SK-N-SH (cell line): ENCODE results near the gene PCNX4. TPM values are rescaled to one million over a fixed set of nuclear protein-coding genes. Genes with fewer than 3 reads are reported as not detected.

Experiments used
- CTCF ChIA-PET: fragments of 300-600, 350-600 bp; formaldehyde crosslinking; extraction: SDS; loops from one replicate; lab custom pipeline; 2021; lab: Yijun Ruan, JAX
- POLR2A ChIA-PET: fragments of 350-600 bp; sonication (Branson Sonifier 250); formaldehyde crosslinking; extraction: SDS; loops from one replicate; lab custom pipeline; 2020; ENCODE audit warnings: antibody characterized with exemption, inconsistent platforms; lab: Yijun Ruan, JAX
- DNase-seq: peaks from one replicate; pipeline ENCODE4 v3.0.0; 2012
- H2AFZ ChIP-seq: fragments of 200-600 bp; sonication (generic); 2 replicates; pipeline ENCODE4 v1.8.1; 2016; ENCODE audit warnings: antibody characterized with exemption, mild to moderate bottlenecking, low read depth
- H3F3A ChIP-seq: fragments of 200-600 bp; sonication (generic); replicated peaks from 2 replicates; pipeline ENCODE3; 2016; ENCODE audit warnings: antibody characterized with exemption, mild to moderate bottlenecking; ENCODE audit not compliant: insufficient read depth
- H3K27ac ChIP-seq, 2 experiments: fragments of 200-500 bp in 1 of 2; fragments of 200-600 bp in 1 of 2; sonication (Bioruptor generic) in 1 of 2; sonication (generic), shearing (Covaris generic) in 1 of 2; 2 replicates each; pipeline versions ENCODE4 v1.5.1 to v1.6.1; 2014 to 2016; ENCODE audit warnings: low read depth in 2 of 2, inconsistent platforms in 1 of 2, low read length in 1 of 2, mild to moderate bottlenecking in 1 of 2, mixed read lengths in 1 of 2
- H3K27me3 ChIP-seq: fragments of 200-600 bp; sonication (generic), shearing (Covaris generic); 2 replicates; pipeline ENCODE4 v1.6.1; 2016; ENCODE audit warnings: mixed run types; ENCODE audit not compliant: insufficient read depth
- H3K36me3 ChIP-seq, 2 experiments: fragments of 200-500 bp in 1 of 2; fragments of 200-600 bp in 1 of 2; sonication (Bioruptor generic) in 1 of 2; sonication (generic) in 1 of 2; replicated peaks in 1 of 2; 2 replicates each; pipeline versions ENCODE3 to v1.5.1; 2014 to 2016; ENCODE audit warnings: low read length in 1 of 2, mild to moderate bottlenecking in 1 of 2; ENCODE audit not compliant: insufficient read depth in 2 of 2, control insufficient read depth in 1 of 2
- H3K4me1 ChIP-seq, 2 experiments: fragments of 200-500 bp in 1 of 2; fragments of 200-600 bp in 1 of 2; sonication (Bioruptor generic) in 1 of 2; sonication (generic), shearing (Covaris generic) in 1 of 2; 2 replicates each; pipeline versions ENCODE4 v1.5.1 to v1.6.1; 2014 to 2016; ENCODE audit warnings: low read depth in 1 of 2, low read length in 1 of 2, mixed run types in 1 of 2; ENCODE audit not compliant: insufficient read depth in 2 of 2, control insufficient read depth in 1 of 2
- H3K4me2 ChIP-seq: fragments of 200-600 bp; sonication (generic), shearing (Covaris generic); 2 replicates; pipeline ENCODE4 v1.6.1; 2017; ENCODE audit warnings: mixed run types
- H3K4me3 ChIP-seq, 2 experiments: fragments of 200-500 bp in 1 of 2; fragments of 200-600 bp in 1 of 2; sonication (Bioruptor generic) in 1 of 2; sonication (generic), shearing (Covaris generic) in 1 of 2; 2 replicates each; pipeline versions ENCODE4 v1.5.1 to v1.8.1; 2014 to 2016; ENCODE audit warnings: low read depth in 2 of 2, inconsistent platforms in 1 of 2, low read length in 1 of 2, mild to moderate bottlenecking in 1 of 2, mixed read lengths in 1 of 2, moderate library complexity in 1 of 2
- H3K79me2 ChIP-seq: fragments of 200-600 bp; sonication (generic); 2 replicates; pipeline ENCODE4 v1.8.1; 2017; ENCODE audit warnings: mild to moderate bottlenecking; ENCODE audit not compliant: insufficient read depth
- H3K9ac ChIP-seq: fragments of 200-600 bp; sonication (generic); 2 replicates; pipeline ENCODE4 v1.6.1; 2017; ENCODE audit warnings: mixed run types
- H3K9me2 ChIP-seq: fragments of 200-600 bp; sonication (generic); 2 replicates; pipeline ENCODE4 v1.6.1; 2017; ENCODE audit warnings: mixed run types
- H3K9me3 ChIP-seq: fragments of 200-600 bp; sonication (generic); 2 replicates; pipeline ENCODE4 v1.6.1; 2017; ENCODE audit warnings: mixed run types, mild to moderate bottlenecking, moderate library complexity
- H4K20me1 ChIP-seq: fragments of 200-600 bp; sonication (generic); 2 replicates; pipeline ENCODE4 v1.6.1; 2017; ENCODE audit warnings: mild to moderate bottlenecking, mixed run types; ENCODE audit not compliant: insufficient read depth
- CHD2 ChIP-seq: fragments of 150-350 bp; IDR thresholded peaks from 2 replicates; pipeline ENCODE4 v1.6.1; 2018; ENCODE audit warnings: low read length; ENCODE audit not compliant: partially characterized antibody
- ELF1 ChIP-seq: IDR thresholded peaks from 2 replicates; pipeline ENCODE4 v1.4.0; 2012
- EP300 ChIP-seq, 2 experiments: IDR thresholded peaks; 2 replicates each; pipeline versions ENCODE4 v1.4.0 to v1.6.1; 2012; ENCODE audit warnings: borderline replicate concordance in 1 of 2, low read depth in 1 of 2, low read length in 1 of 2
- FOXJ3 ChIP-seq: sonication (generic); formaldehyde crosslinking; IDR thresholded peaks from 2 replicates; pipeline ENCODE4 v1.5.1; 2020; ENCODE audit warnings: mild to moderate bottlenecking, missing genetic modification reagents
- GABPA ChIP-seq: IDR thresholded peaks from 2 replicates; pipeline ENCODE4 v1.4.0; 2012; ENCODE audit warnings: low read depth, mild to moderate bottlenecking
- IRF3 ChIP-seq: fragments of 150-350 bp; IDR thresholded peaks from 2 replicates; pipeline ENCODE4 v1.6.1; 2016; ENCODE audit warnings: mild to moderate bottlenecking, low read depth, low read length
- MEF2A ChIP-seq: IDR thresholded peaks from 2 replicates; pipeline ENCODE4 v1.4.0; 2012; ENCODE audit warnings: low read depth, borderline replicate concordance
- NFIC ChIP-seq: IDR thresholded peaks from 2 replicates; pipeline ENCODE4 v1.4.0; 2012; ENCODE audit warnings: borderline replicate concordance
- NRF1 ChIP-seq: IDR thresholded peaks from 2 replicates; pipeline ENCODE4 v1.6.1; 2012; ENCODE audit warnings: low read depth, mild to moderate bottlenecking, low read length
- POLR2AphosphoS5 ChIP-seq: IDR thresholded peaks from 2 replicates; pipeline ENCODE4 v1.6.1; 2012; ENCODE audit warnings: low read depth, low read length
- RAD21 ChIP-seq: IDR thresholded peaks from 2 replicates; pipeline ENCODE4 v1.6.1; 2012; ENCODE audit warnings: mild to moderate bottlenecking, low read length
- RCOR1 ChIP-seq: fragments of 150-350 bp; IDR thresholded peaks from 2 replicates; pipeline ENCODE4 v1.6.1; 2017; ENCODE audit warnings: antibody characterized with exemption, low read length
- REST ChIP-seq: IDR thresholded peaks from 2 replicates; pipeline ENCODE4 v1.6.1; 2012; ENCODE audit warnings: mild to moderate bottlenecking, low read depth, low read length, moderate library complexity
- RFX5 ChIP-seq: IDR thresholded peaks from 2 replicates; pipeline ENCODE4 v1.6.1; 2012; ENCODE audit warnings: mild to moderate bottlenecking, improper control_type of control experiment, low read length
- SMC3 ChIP-seq: IDR thresholded peaks from 2 replicates; pipeline ENCODE4 v1.6.1; 2012; ENCODE audit warnings: low read depth, low read length, improper control_type of control experiment
- TAF1 ChIP-seq: IDR thresholded peaks from 2 replicates; pipeline ENCODE4 v1.6.1; 2012; ENCODE audit warnings: low read depth, mild to moderate bottlenecking, low read length, moderate library complexity, borderline replicate concordance
- TCF12 ChIP-seq: IDR thresholded peaks from 2 replicates; pipeline ENCODE4 v1.4.0; 2012
- TEAD4 ChIP-seq: IDR thresholded peaks from 2 replicates; pipeline ENCODE4 v1.4.0; 2012; ENCODE audit warnings: mild to moderate bottlenecking, borderline replicate concordance; ENCODE audit not compliant: insufficient read depth
- USF2 ChIP-seq: fragments of 150-350 bp; IDR thresholded peaks from 2 replicates; pipeline ENCODE4 v1.6.1; 2017; ENCODE audit warnings: antibody characterized with exemption, low read length, low read depth, borderline replicate concordance
- WGBS: methylation state at CpG from one replicate; pipeline ENCODE4 v1.1.6; 2017; ENCODE audit warnings: low lambda C conversion rate; 5-methylcytosine and 5-hydroxymethylcytosine counted together
- polyA plus RNA-seq, 3 experiments: library from polyadenylated mRNA; depleted of rRNA; stranded (reverse); fragments of >200 nt; gene quantifications; 2 replicates each; pipeline ENCODE4 v1.2.3, GENCODE V29; 2012

The PCNX4 gene
- polyA plus RNA-seq, 1 of the 3 experiments (the other 2 are of a cell fraction): 21.1 TPM

- DNase-seq: no peak
- POLR2A ChIA-PET: no interaction called here
- Histone ChIP-seq H3K9ac (no peak overlapping the region), H3F3A (no peaks in the 10 kb centered on the region), H2AFZ (no peak overlapping the region), H3K36me3 (no peaks in the 10 kb centered on the region), H4K20me1 (no peaks in the 10 kb centered on the region), H3K4me3 (no peak overlapping the region), H3K27me3 (no peaks in the 10 kb centered on the region), H3K27ac (no peak overlapping the region), H3K9me2 (no peaks in the 10 kb centered on the region), H3K4me1 (no peaks in the 10 kb centered on the region)
- CTCF ChIA-PET: interaction anchor here (1.1 to 6.4 kb wide), 3 partner anchors 116 to 495 kb away, joined by 3 to 100 read pairs (median 5); no protein-coding TSS in a partner anchor
- WGBS: 84% methylated on average over 1 of the region's 1 CpG
- TF ChIP-seq TAF1 (no peak), RCOR1 (no peak), POLR2AphosphoS5 (no peak), FOXJ3 (CRISPR knock-in tag) (no peak), CHD2 (no peak)
- TF ChIP-seq, all 33 proteins: peak for 0
- Histone ChIP-seq H3K9me3 (no peaks in the 10 kb centered on the region), H3K4me2 (no peak overlapping the region), H3K79me2 (no peaks in the 10 kb centered on the region)
Observed at GRCh38 chr14:60067882-60068281, 23.8 kb upstream of the PCNX4 start.

- POLR2A ChIA-PET: no interaction called here
Observed at GRCh38 chr14:60079723-60080122, 12.0 kb upstream of the PCNX4 start.

More at GRCh38 chr14:60079723-60080122, 12.0 kb upstream of the PCNX4 start:
- H3F3A ChIP-seq: no peaks in the 10 kb centered on the region
- no peak overlapping the region for H3K9ac ChIP-seq
- no peaks in the 10 kb centered on the region for H3K4me1 ChIP-seq
- no peaks in the 10 kb centered on the region for H3K9me3 ChIP-seq
- H3K36me3 ChIP-seq: no peaks in the 10 kb centered on the region
- H2AFZ ChIP-seq: no peak overlapping the region
- no peaks in the 10 kb centered on the region for H3K79me2 ChIP-seq
- H3K4me2 ChIP-seq: no peak overlapping the region
- H3K4me3 ChIP-seq: no peak overlapping the region
- H4K20me1 ChIP-seq: no peaks in the 10 kb centered on the region
- TF ChIP-seq RCOR1 (no peak), EP300 (IDR thresholded peaks at IDR 0.05; ENCODE audit: borderline replicate concordance in 1 of 2, low read depth in 1 of 2, low read length in 1 of 2) (no peak), SMC3 (no peak), GABPA (no peak), NRF1 (no peak), RFX5 (no peak), ELF1 (no peak), REST (no peak), USF2 (no peak), NFIC (no peak), TCF12 (no peak), RAD21 (no peak), IRF3 (no peak), TEAD4 (no peak), MEF2A (no peak)
- no peak for DNase-seq
- H3K9me2 ChIP-seq: no peaks in the 10 kb centered on the region
- CTCF ChIA-PET: interaction anchor here (1.4 to 1.6 kb wide), 2 partner anchors 9 to 10 kb away, joined by 3 to 7 read pairs; no protein-coding TSS in a partner anchor
- no peak overlapping the region for H3K27ac ChIP-seq
- H3K27me3 ChIP-seq: no peaks in the 10 kb centered on the region
